A549 (cell line): Measurements from ENCODE around the gene TMEM182. TPM values are rescaled to one million over a fixed set of nuclear protein-coding genes. Genes with fewer than 3 reads are reported as not detected.

Experiments used
- ATAC-seq, 2 experiments: fragments of 200-7000 bp in 1 of 2; fragments of >200 bp in 1 of 2; cut with Nextera tagmentation in 1 of 2; cut with Tn5 transposase in 1 of 2; 3 replicates each; pipeline versions ENCODE4 v1.8.0 to v1.9.1; 2018 to 2020; ENCODE audit warnings: mild to moderate bottlenecking in 1 of 2, moderate library complexity in 1 of 2
- CTCF ChIA-PET: fragments of 300-600 bp; sonication (Branson Sonifier 250); formaldehyde crosslinking; extraction: SDS; loops from one replicate; lab custom pipeline; 2021; ENCODE audit warnings: antibody characterized with exemption, inconsistent platforms; lab: Yijun Ruan, JAX
- POLR2A ChIA-PET: fragments of 350-600 bp; formaldehyde crosslinking; extraction: SDS; loops from one replicate; lab custom pipeline; 2021; ENCODE audit warnings: antibody characterized with exemption, inconsistent platforms; lab: Yijun Ruan, JAX
- DNase-seq, 2 experiments: peaks; one replicate each; pipeline versions ENCODE4 v3.0.0 to v3.0.0-alpha.2; 2011 to 2016; ENCODE audit warnings: low read depth in 1 of 2, low spot score in 1 of 2
- FAIRE-seq: peaks from 2 replicates; lab custom pipeline; 2011; peaks lifted over from hg19 to GRCh38; lab: Jason Lieb, UNC
- H3K27ac ChIP-seq, 2 experiments: fragments of >200 bp; sonication (Bioruptor Twin); formaldehyde crosslinking; 3 replicates each; pipeline ENCODE4 v1.5.1; 2016 to 2017
- H3K4me1 ChIP-seq: fragments of >200 bp; sonication (Bioruptor Twin); formaldehyde crosslinking; 3 replicates; pipeline ENCODE4 v1.6.1; 2016
- H3K4me2 ChIP-seq: fragments of >200 bp; sonication (Bioruptor Twin); formaldehyde crosslinking; 3 replicates; pipeline ENCODE4 v1.6.1; 2016
- H3K4me3 ChIP-seq: fragments of >200 bp; sonication (Bioruptor Twin); formaldehyde crosslinking; 3 replicates; pipeline ENCODE4 v1.5.1; 2016
- H3K9me3 ChIP-seq: fragments of >200 bp; sonication (Bioruptor Twin); formaldehyde crosslinking; 3 replicates; pipeline ENCODE4 v1.6.1; 2016
- BHLHE40 ChIP-seq: IDR thresholded peaks from 2 replicates; pipeline ENCODE4 v1.6.1; 2012; ENCODE audit warnings: low read depth, low read length, inconsistent platforms
- CBX2 ChIP-seq: fragments of 200-600 bp; sonication (generic); IDR thresholded peaks from 2 replicates; pipeline ENCODE4 v1.6.1; 2016; ENCODE audit warnings: low read depth, mild to moderate bottlenecking, borderline replicate concordance
- CBX8 ChIP-seq: fragments of 200-600 bp; sonication (generic); IDR thresholded peaks from 2 replicates; pipeline ENCODE4 v1.6.1; 2016
- CEBPB ChIP-seq, 2 experiments: fragments of >200 bp in 1 of 2; sonication (Bioruptor Twin) in 1 of 2; formaldehyde crosslinking in 1 of 2; IDR thresholded peaks; 2 replicates each; pipeline ENCODE4 v1.6.1; 2012 to 2016
- CHD2 ChIP-seq: fragments of 150-350 bp; IDR thresholded peaks from 2 replicates; pipeline ENCODE4 v1.6.1; 2014; ENCODE audit warnings: low read length; ENCODE audit not compliant: partially characterized antibody
- CHD4 ChIP-seq: fragments of 200-600 bp; sonication (generic); IDR thresholded peaks from 2 replicates; pipeline ENCODE4 v1.6.1; 2016; ENCODE audit warnings: antibody characterized with exemption, mild to moderate bottlenecking, borderline replicate concordance
- ESRRA ChIP-seq: fragments of 150-350 bp; IDR thresholded peaks from 2 replicates; pipeline ENCODE4 v1.6.1; 2014; ENCODE audit warnings: mild to moderate bottlenecking, low read length, borderline replicate concordance
- FOSB ChIP-seq: fragments of 250-450 bp; sonication (Bioruptor Pico); IDR thresholded peaks from 2 replicates; pipeline ENCODE4 v1.5.0; 2020; ENCODE audit warnings: mild to moderate bottlenecking, moderate library complexity
- HEYL ChIP-seq: fragments of 250-450 bp; sonication (Bioruptor Pico); IDR thresholded peaks from 2 replicates; pipeline ENCODE4 v1.8.0; 2021; ENCODE audit warnings: mild to moderate bottlenecking, moderate library complexity
- HOXA7 ChIP-seq: fragments of 250-450 bp; sonication (Bioruptor Pico); IDR thresholded peaks from 2 replicates; pipeline ENCODE4 v1.5.0; 2020; ENCODE audit warnings: mild to moderate bottlenecking, moderate library complexity
- HOXB5 ChIP-seq: fragments of 250-450 bp; sonication (Bioruptor Pico); IDR thresholded peaks from 2 replicates; pipeline ENCODE4 v1.5.0; 2020; ENCODE audit warnings: mild to moderate bottlenecking, moderate library complexity
- KDM5A ChIP-seq: fragments of 200-600 bp; sonication (generic); IDR thresholded peaks from 2 replicates; pipeline ENCODE4 v1.6.1; 2016; ENCODE audit warnings: antibody characterized with exemption, mild to moderate bottlenecking
- MAFK ChIP-seq: fragments of 450-650 bp; IDR thresholded peaks from 2 replicates; pipeline ENCODE4 v1.6.1; 2014; ENCODE audit not compliant: partially characterized antibody
- MYC ChIP-seq: IDR thresholded peaks from 2 replicates; pipeline ENCODE4 v1.6.1; 2012; ENCODE audit warnings: mild to moderate bottlenecking, inconsistent platforms, low read length, improper control_type of control experiment, borderline replicate concordance
- NR3C1 ChIP-seq: fragments of >200 bp; sonication (Bioruptor Twin); formaldehyde crosslinking; IDR thresholded peaks from 3 replicates; pipeline ENCODE4 v1.6.1; 2017
- POLR2AphosphoS2 ChIP-seq: conservative IDR thresholded peaks from 2 replicates; pipeline ENCODE4 v1.6.1; 2012; ENCODE audit warnings: low read length, improper control_type of control experiment, inconsistent platforms
- RAD21 ChIP-seq, 2 experiments: fragments of >200 bp in 1 of 2; sonication (Bioruptor Twin) in 1 of 2; formaldehyde crosslinking in 1 of 2; IDR thresholded peaks in 1 of 2; conservative IDR thresholded peaks in 1 of 2; 2 replicates in 1 of 2; 3 replicates in 1 of 2; pipeline ENCODE4 v1.6.1; 2012 to 2018; ENCODE audit warnings: inconsistent platforms in 1 of 2
- RARB ChIP-seq: fragments of 250-450 bp; sonication (Bioruptor Pico); IDR thresholded peaks from 2 replicates; pipeline ENCODE4 v1.8.0; 2021; ENCODE audit warnings: mild to moderate bottlenecking, moderate library complexity
- RCOR1 ChIP-seq: fragments of 150-350 bp; IDR thresholded peaks from 2 replicates; pipeline ENCODE4 v1.6.1; 2014; ENCODE audit warnings: antibody characterized with exemption, low read length, low read depth
- RFX5 ChIP-seq: fragments of 450-650 bp; IDR thresholded peaks from 2 replicates; pipeline ENCODE4 v1.7.1; 2014; ENCODE audit warnings: antibody characterized with exemption, mild to moderate bottlenecking, moderate library complexity
- SREBF2 ChIP-seq: fragments of 450-650 bp; IDR thresholded peaks from 2 replicates; pipeline ENCODE4 v1.6.1; 2014; ENCODE audit warnings: mild to moderate bottlenecking, moderate library complexity
- TFCP2L1 ChIP-seq: fragments of 250-450 bp; sonication (Bioruptor Pico); IDR thresholded peaks from 2 replicates; pipeline ENCODE4 v1.5.0; 2021; ENCODE audit warnings: mild to moderate bottlenecking
- ZC3H11A ChIP-seq: fragments of 450-650 bp; IDR thresholded peaks from 2 replicates; pipeline ENCODE4 v1.6.1; 2014; ENCODE audit warnings: antibody characterized with exemption, mild to moderate bottlenecking
- ZNF302 ChIP-seq: fragments of 250-450 bp; sonication (Bioruptor Pico); IDR thresholded peaks from 2 replicates; pipeline ENCODE4 v1.9.0; 2021; ENCODE audit warnings: inconsistent platforms, mild to moderate bottlenecking, moderate library complexity
- WGBS: methylation state at CpG from one replicate; pipeline ENCODE4 v1.1.6; 2017; ENCODE audit errors: missing lambda C conversion rate; 5-methylcytosine and 5-hydroxymethylcytosine counted together
- polyA plus RNA-seq, 4 experiments: library from polyadenylated mRNA; depleted of rRNA in 3 of 4; stranded (reverse); fragments of >200 nt; fragmentation: RNase III in 1 of 4; extraction: RNeasy Plus Mini Kit Qiagen cat#74134 plus additional on column Dnase treatment in 1 of 4; gene quantifications; 2 replicates in 3 of 4; 3 replicates in 1 of 4; pipeline ENCODE4 v1.2.3, GENCODE V29; 2011 to 2017
- TF ChIP-seq, protein P1 (sequence below): IDR thresholded peaks from 2 replicates; pipeline ENCODE4 v1.6.1; 2012
- TF ChIP-seq, protein P2 (sequence below): fragments of 250-450 bp; sonication (Bioruptor Pico); IDR thresholded peaks from 2 replicates; pipeline ENCODE4 v1.5.0; 2020; ENCODE audit warnings: low read depth, mild to moderate bottlenecking, moderate library complexity
- TF ChIP-seq, protein P3 (sequence below): fragments of 150-350 bp; IDR thresholded peaks from 2 replicates; pipeline ENCODE4 v1.6.1; 2014; ENCODE audit warnings: low read depth, mild to moderate bottlenecking, low read length
- TF ChIP-seq, protein P4 (sequence below): IDR thresholded peaks from 2 replicates; pipeline ENCODE4 v1.6.1; 2012; ENCODE audit warnings: low read depth, borderline replicate concordance
- TF ChIP-seq, protein P5 (sequence below): fragments of 450-650 bp; IDR thresholded peaks from 2 replicates; pipeline ENCODE4 v1.6.1; 2014; ENCODE audit warnings: antibody characterized with exemption
- TF ChIP-seq, protein P6 (sequence below): fragments of >200 bp; sonication (Bioruptor Twin); formaldehyde crosslinking; IDR thresholded peaks from 3 replicates; pipeline ENCODE4 v1.5.1; 2016

TMEM182 gene
- polyA plus RNA-seq, 2 of the 4 experiments (the other 2 are of a cell fraction), result 5.3 to 13.1 TPM

DNA sequence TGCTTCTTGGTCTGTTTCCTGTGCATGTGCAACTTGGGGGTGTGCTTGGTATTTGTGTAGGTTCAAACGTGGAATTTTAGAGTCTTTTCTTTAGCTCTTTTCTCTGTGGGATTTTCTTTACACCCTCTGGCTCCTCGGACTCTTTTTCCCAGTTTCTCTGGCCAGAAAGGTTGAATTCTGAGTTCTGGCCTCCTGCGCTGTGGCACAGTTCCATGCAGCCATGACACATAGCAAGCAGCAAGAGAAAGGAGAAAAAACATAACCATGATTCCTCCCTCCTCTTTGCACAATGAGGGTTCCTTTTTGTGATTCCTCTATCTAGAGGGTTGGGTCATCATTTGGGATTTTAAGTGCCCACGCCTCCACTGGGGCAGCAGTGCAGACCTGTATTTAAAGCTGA is 33.8 kb downstream of the TMEM182 start (continued):
- TF ChIP-seq, protein P1, sequence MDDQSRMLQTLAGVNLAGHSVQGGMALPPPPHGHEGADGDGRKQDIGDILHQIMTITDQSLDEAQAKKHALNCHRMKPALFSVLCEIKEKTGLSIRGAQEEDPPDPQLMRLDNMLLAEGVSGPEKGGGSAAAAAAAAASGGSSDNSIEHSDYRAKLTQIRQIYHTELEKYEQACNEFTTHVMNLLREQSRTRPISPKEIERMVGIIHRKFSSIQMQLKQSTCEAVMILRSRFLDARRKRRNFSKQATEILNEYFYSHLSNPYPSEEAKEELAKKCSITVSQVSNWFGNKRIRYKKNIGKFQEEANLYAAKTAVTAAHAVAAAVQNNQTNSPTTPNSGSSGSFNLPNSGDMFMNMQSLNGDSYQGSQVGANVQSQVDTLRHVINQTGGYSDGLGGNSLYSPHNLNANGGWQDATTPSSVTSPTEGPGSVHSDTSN, result no peak
- TF ChIP-seq MYC (no peak), CBX2 (no peak), HEYL (CRISPR knock-in tag) (no peak), RARB (CRISPR knock-in tag) (no peak), ESRRA (no peak), CHD4 (no peak), HOXB5 (no peak)
- TF ChIP-seq, all 56 proteins: peak for 0

DNA sequence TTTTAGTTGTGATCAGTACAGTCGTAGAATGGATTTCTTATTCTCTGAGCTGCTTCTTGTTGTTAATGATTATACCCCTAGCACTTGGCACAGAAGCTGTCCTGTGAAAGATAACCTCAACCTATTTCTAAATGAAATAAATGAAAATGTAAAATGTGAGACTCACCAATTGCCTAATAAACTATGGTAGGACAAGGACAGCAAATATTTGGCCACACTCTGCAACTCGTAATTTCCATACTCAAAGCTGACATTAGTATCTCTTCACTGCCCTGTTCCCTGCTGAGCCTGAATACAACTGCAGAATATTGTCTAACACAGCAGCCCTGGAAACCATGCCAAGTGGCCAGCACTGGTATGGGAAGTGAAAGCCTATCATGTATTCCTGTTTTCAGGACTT is 34.5 kb downstream of the TMEM182 start:
- no peak for ATAC-seq
- ChIA-PET POLR2A (no interaction called here), CTCF (no interaction called here)
- Histone ChIP-seq H3K4me3 (no peak overlapping the region), H3K4me1 (no peaks in the 10 kb centered on the region), H3K4me2 (no peak overlapping the region), H3K27ac (no peak overlapping the region), H3K9me3 (peaks cover 28% of the 10 kb centered on the region)
- DNase-seq, result no peak
- no peak for TF ChIP-seq POLR2AphosphoS2
- TF ChIP-seq ESRRA, result no peak
- TF ChIP-seq, protein P2, sequence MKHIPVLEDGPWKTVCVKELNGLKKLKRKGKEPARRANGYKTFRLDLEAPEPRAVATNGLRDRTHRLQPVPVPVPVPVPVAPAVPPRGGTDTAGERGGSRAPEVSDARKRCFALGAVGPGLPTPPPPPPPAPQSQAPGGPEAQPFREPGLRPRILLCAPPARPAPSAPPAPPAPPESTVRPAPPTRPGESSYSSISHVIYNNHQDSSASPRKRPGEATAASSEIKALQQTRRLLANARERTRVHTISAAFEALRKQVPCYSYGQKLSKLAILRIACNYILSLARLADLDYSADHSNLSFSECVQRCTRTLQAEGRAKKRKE (CRISPR knock-in tag), result no peak
- TF ChIP-seq NR3C1, result no peak
- TF ChIP-seq, protein P3, sequence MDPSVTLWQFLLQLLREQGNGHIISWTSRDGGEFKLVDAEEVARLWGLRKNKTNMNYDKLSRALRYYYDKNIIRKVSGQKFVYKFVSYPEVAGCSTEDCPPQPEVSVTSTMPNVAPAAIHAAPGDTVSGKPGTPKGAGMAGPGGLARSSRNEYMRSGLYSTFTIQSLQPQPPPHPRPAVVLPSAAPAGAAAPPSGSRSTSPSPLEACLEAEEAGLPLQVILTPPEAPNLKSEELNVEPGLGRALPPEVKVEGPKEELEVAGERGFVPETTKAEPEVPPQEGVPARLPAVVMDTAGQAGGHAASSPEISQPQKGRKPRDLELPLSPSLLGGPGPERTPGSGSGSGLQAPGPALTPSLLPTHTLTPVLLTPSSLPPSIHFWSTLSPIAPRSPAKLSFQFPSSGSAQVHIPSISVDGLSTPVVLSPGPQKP, result no peak
- TF ChIP-seq ZNF302, result no peak
- TF ChIP-seq CBX8, result no peak
- no peak for TF ChIP-seq CHD2
- no peak for TF ChIP-seq BHLHE40
- TF ChIP-seq, protein P4, sequence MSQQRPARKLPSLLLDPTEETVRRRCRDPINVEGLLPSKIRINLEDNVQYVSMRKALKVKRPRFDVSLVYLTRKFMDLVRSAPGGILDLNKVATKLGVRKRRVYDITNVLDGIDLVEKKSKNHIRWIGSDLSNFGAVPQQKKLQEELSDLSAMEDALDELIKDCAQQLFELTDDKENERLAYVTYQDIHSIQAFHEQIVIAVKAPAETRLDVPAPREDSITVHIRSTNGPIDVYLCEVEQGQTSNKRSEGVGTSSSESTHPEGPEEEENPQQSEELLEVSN, result no peak
- no peak for TF ChIP-seq RAD21 (conservative IDR thresholded peaks at IDR 0.05 in 1 of 2, IDR thresholded peaks at IDR 0.05 in 1 of 2)
- TF ChIP-seq, protein P5, sequence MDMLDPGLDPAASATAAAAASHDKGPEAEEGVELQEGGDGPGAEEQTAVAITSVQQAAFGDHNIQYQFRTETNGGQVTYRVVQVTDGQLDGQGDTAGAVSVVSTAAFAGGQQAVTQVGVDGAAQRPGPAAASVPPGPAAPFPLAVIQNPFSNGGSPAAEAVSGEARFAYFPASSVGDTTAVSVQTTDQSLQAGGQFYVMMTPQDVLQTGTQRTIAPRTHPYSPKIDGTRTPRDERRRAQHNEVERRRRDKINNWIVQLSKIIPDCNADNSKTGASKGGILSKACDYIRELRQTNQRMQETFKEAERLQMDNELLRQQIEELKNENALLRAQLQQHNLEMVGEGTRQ, result no peak
- no peak for TF ChIP-seq HOXA7 (CRISPR knock-in tag)
- TF ChIP-seq FOSB, result no peak
- no peak for TF ChIP-seq TFCP2L1
- no peak for FAIRE-seq
- 81% methylated on average over 2 of the region's 2 CpGs for WGBS

DNA sequence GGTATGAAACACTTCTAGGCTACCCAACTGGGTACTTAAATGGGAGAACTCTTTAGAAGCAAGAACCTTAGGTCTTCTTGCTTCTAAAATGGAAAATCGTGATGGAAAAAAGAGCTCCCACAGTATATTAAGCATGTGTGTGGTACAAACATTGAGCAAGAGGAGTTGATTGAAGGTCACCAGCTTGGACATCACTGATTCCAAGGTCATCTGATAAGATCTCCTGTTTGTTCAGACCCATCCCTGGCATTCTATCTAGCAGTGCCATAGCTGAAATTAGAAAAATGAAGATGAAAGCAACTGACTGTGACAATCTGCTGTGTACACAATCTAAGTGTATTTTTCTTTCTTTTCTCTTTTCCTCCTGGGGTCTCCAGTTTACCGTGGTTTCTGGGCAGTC is 35.7 kb downstream of the TMEM182 start:
- Histone ChIP-seq H3K4me2 (no peak overlapping the region), H3K4me1 (no peaks in the 10 kb centered on the region), H3K4me3 (no peak overlapping the region), H3K27ac (no peak overlapping the region), H3K9me3 (peaks cover 39% of the 10 kb centered on the region)
- ATAC-seq, result no peak
- ChIA-PET POLR2A (no interaction called here), CTCF (no interaction called here)
- WGBS, result 48% methylated on average over 2 of the region's 2 CpGs
- no peak for FAIRE-seq
- no peak for DNase-seq
- TF ChIP-seq, protein P6, sequence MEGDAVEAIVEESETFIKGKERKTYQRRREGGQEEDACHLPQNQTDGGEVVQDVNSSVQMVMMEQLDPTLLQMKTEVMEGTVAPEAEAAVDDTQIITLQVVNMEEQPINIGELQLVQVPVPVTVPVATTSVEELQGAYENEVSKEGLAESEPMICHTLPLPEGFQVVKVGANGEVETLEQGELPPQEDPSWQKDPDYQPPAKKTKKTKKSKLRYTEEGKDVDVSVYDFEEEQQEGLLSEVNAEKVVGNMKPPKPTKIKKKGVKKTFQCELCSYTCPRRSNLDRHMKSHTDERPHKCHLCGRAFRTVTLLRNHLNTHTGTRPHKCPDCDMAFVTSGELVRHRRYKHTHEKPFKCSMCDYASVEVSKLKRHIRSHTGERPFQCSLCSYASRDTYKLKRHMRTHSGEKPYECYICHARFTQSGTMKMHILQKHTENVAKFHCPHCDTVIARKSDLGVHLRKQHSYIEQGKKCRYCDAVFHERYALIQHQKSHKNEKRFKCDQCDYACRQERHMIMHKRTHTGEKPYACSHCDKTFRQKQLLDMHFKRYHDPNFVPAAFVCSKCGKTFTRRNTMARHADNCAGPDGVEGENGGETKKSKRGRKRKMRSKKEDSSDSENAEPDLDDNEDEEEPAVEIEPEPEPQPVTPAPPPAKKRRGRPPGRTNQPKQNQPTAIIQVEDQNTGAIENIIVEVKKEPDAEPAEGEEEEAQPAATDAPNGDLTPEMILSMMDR, result no peak
- TF ChIP-seq CBX2 (no peak), CEBPB (IDR thresholded peaks at IDR 0.05) (no peak), ZC3H11A (no peak), RFX5 (no peak), MAFK (no peak), CHD4 (no peak), NR3C1 (no peak), KDM5A (no peak), RCOR1 (no peak), SREBF2 (no peak)
- TF ChIP-seq, protein P5, result no peak
